ENCODE measurements around the gene STK32C. TPM values are rescaled to one million over a fixed set of nuclear protein-coding genes. Genes with fewer than 3 reads are reported as not detected.

The STK32C gene
- total and polyA plus RNA-seq, 2 experiments from 2014 or later: 8.8 to 9.8 TPM

GRCh38 chr10:132179551-132180392 lies 128.0 kb downstream of the STK32C start:
- no peak for DNase-seq
- Histone ChIP-seq H3K4me2 (ENCODE audit: unreplicated experiment) (no peak overlapping the region), H3K9me3 (ENCODE audit: low read depth) (no peaks in the 10 kb centered on the region), H3K4me1 (ENCODE audit: insufficient read depth) (no peaks in the 10 kb centered on the region), H3K79me2 (ENCODE audit: insufficient read depth) (no peaks in the 10 kb centered on the region), H3K27me3 (replicated peaks; ENCODE audit: insufficient read depth) (peaks cover 10% of the 10 kb centered on the region), H3K9me2 (ENCODE audit: insufficient read depth) (no peaks in the 10 kb centered on the region), H2AFZ (no peak overlapping the region), H3K27ac (no peak overlapping the region), H4K20me1 (ENCODE audit: insufficient read depth) (no peaks in the 10 kb centered on the region), H3K9ac (no peak overlapping the region), H3F3A (ENCODE audit: insufficient read depth) (no peaks in the 10 kb centered on the region), H3K4me3 (no peak overlapping the region), H3K36me3 (ENCODE audit: low read depth) (no peaks in the 10 kb centered on the region)
- no peak for TF ChIP-seq EZH2phosphoT487 (IDR thresholded peaks at IDR 0.05; ENCODE audit: insufficient read depth, low read depth)
- TF ChIP-seq EZH2 (IDR thresholded peaks at IDR 0.05; ENCODE audit: insufficient read depth, poor library complexity, severe bottlenecking): no peak
- WGBS, 2 experiments (ENCODE audit: low coverage in 1 of 2, low lambda C conversion rate in 2 of 2, missing lambda C conversion rate in 2 of 2): 60 to 61% methylated on average over 16 of the region's 16 CpGs
- in situ Hi-C loops (cut with MboI): no loop called here

- no peak overlapping the region for H3K9ac ChIP-seq
- no peak overlapping the region for H3K4me3 ChIP-seq
- no peaks in the 10 kb centered on the region for H3K9me2 ChIP-seq (ENCODE audit: insufficient read depth)
- no peaks in the 10 kb centered on the region for H3K79me2 ChIP-seq (ENCODE audit: insufficient read depth)
- H3K27ac ChIP-seq: no peak overlapping the region
- no peaks in the 10 kb centered on the region for H4K20me1 ChIP-seq (ENCODE audit: insufficient read depth)
- H3K36me3 ChIP-seq (ENCODE audit: low read depth): no peaks in the 10 kb centered on the region
- WGBS, 2 experiments (ENCODE audit: low coverage in 1 of 2, low lambda C conversion rate in 2 of 2, missing lambda C conversion rate in 2 of 2): 50 to 56% methylated on average over 23 of the region's 23 CpGs
- no peak for DNase-seq
- H3F3A ChIP-seq (ENCODE audit: insufficient read depth): no peaks in the 10 kb centered on the region
- H3K4me1 ChIP-seq (ENCODE audit: insufficient read depth): no peaks in the 10 kb centered on the region
- no peaks in the 10 kb centered on the region for H3K9me3 ChIP-seq (ENCODE audit: low read depth)
- in situ Hi-C loops (cut with MboI): no loop called here
- no peak overlapping the region for H2AFZ ChIP-seq
- peaks cover 5% of the 10 kb centered on the region; the same call in 1 of the 2 replicates for H3K27me3 ChIP-seq (replicated peaks; ENCODE audit: insufficient read depth)
- no peak overlapping the region for H3K4me2 ChIP-seq (ENCODE audit: unreplicated experiment)
- TF ChIP-seq EZH2phosphoT487 (IDR thresholded peaks at IDR 0.05; ENCODE audit: insufficient read depth, low read depth) (no peak), EZH2 (IDR thresholded peaks at IDR 0.05; ENCODE audit: insufficient read depth, poor library complexity, severe bottlenecking) (no peak)
Measured at GRCh38 chr10:132178672-132179545, 128.8 kb downstream of the STK32C start.

- DNase-seq: no peak
- no peak overlapping the region for H3K9ac ChIP-seq
- H2AFZ ChIP-seq: no peak overlapping the region
- H3K79me2 ChIP-seq (ENCODE audit: insufficient read depth): no peaks in the 10 kb centered on the region
- H3K27me3 ChIP-seq (replicated peaks; ENCODE audit: insufficient read depth): peaks cover 5% of the 10 kb centered on the region; the same call in 1 of the 2 replicates
- H3K4me3 ChIP-seq: no peak overlapping the region
- H3K4me2 ChIP-seq (ENCODE audit: unreplicated experiment): no peak overlapping the region
- 27 to 40% methylated on average over 6 of the region's 6 CpGs for WGBS, 2 experiments (ENCODE audit: low coverage in 1 of 2, low lambda C conversion rate in 2 of 2, missing lambda C conversion rate in 2 of 2)
- no peaks in the 10 kb centered on the region for H3K9me2 ChIP-seq (ENCODE audit: insufficient read depth)
- no peaks in the 10 kb centered on the region for H3K36me3 ChIP-seq (ENCODE audit: low read depth)
- no peaks in the 10 kb centered on the region for H3K9me3 ChIP-seq (ENCODE audit: low read depth)
- no peaks in the 10 kb centered on the region for H3K4me1 ChIP-seq (ENCODE audit: insufficient read depth)
- no peaks in the 10 kb centered on the region for H3F3A ChIP-seq (ENCODE audit: insufficient read depth)
- in situ Hi-C loops (cut with MboI): no loop called here
- no peaks in the 10 kb centered on the region for H4K20me1 ChIP-seq (ENCODE audit: insufficient read depth)
- H3K27ac ChIP-seq: no peak overlapping the region
- TF ChIP-seq EZH2phosphoT487 (IDR thresholded peaks at IDR 0.05; ENCODE audit: insufficient read depth, low read depth): no peak
- TF ChIP-seq EZH2 (IDR thresholded peaks at IDR 0.05; ENCODE audit: insufficient read depth, poor library complexity, severe bottlenecking): no peak
Measured at GRCh38 chr10:132178046-132178445, 129.7 kb downstream of the STK32C start.

- Histone ChIP-seq H3K27me3 (replicated peaks; ENCODE audit: insufficient read depth) (peaks cover 9% of the 10 kb centered on the region; the same call in 1 of the 2 replicates), H3K36me3 (ENCODE audit: low read depth) (no peaks in the 10 kb centered on the region), H2AFZ (no peak overlapping the region), H3K4me3 (no peak overlapping the region), H3K9me2 (ENCODE audit: insufficient read depth) (no peaks in the 10 kb centered on the region), H3K79me2 (ENCODE audit: insufficient read depth) (no peaks in the 10 kb centered on the region), H3K27ac (no peak overlapping the region), H3F3A (ENCODE audit: insufficient read depth) (no peaks in the 10 kb centered on the region), H4K20me1 (ENCODE audit: insufficient read depth) (no peaks in the 10 kb centered on the region), H3K9ac (no peak overlapping the region), H3K4me1 (ENCODE audit: insufficient read depth) (no peaks in the 10 kb centered on the region), H3K9me3 (ENCODE audit: low read depth) (no peaks in the 10 kb centered on the region), H3K4me2 (ENCODE audit: unreplicated experiment) (no peak overlapping the region)
- TF ChIP-seq EZH2phosphoT487 (IDR thresholded peaks at IDR 0.05; ENCODE audit: insufficient read depth, low read depth): no peak
- TF ChIP-seq EZH2 (IDR thresholded peaks at IDR 0.05; ENCODE audit: insufficient read depth, poor library complexity, severe bottlenecking): no peak
- in situ Hi-C loops (cut with MboI): no loop called here
- DNase-seq: no peak
- 47 to 52% methylated on average over 19 of the region's 19 CpGs for WGBS, 2 experiments (ENCODE audit: low coverage in 1 of 2, low lambda C conversion rate in 2 of 2, missing lambda C conversion rate in 2 of 2)
Measured at GRCh38 chr10:132176623-132177500, 130.9 kb downstream of the STK32C start.

All from GM23248 (cell line).